Measurements from ENCODE around the gene AMZ1.
"Not testable (repeated sequence)": the region's sequence is repeated elsewhere in the genome, so short reads cannot be mapped to it uniquely, and the experiment has no call there.

AMZ1 gene

DNA sequence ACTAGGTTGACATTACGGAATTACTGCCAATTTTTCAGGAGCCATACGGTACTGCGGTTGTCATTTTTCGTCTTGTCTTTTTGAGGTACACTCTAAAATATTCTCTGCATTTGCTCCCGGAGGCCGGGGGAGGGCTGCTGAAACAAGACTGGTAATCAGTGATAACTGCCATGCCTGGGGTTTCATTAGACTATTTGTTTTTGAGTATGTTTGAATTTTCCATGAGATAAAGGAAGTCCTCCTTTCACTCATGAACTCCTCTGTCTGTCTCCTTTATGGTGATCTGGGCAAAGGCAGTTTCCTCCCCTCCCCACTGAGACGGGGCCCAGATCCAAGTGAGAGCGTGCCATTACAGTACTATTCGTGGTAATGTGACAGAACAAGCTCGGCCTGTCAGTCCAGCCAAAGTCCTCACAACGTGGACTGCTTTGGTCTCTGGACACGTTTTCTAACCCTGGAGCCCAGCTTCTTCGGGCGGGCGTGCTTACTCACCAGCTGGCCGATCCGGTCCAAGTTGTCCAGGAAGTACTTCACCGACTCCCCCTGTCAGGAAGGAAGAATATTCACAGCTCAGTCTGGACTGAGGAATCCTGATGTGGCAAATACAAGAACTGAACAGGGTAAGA lies 45.1 kb downstream of the AMZ1 start:
- no peaks in the 10 kb centered on the region for H3K9me3 Mint-ChIP-seq
- no peak for DNase-seq (ENCODE audit: low spot score)
- H3K4me1 Mint-ChIP-seq (ENCODE audit: low read depth), result peaks cover 34% of the 10 kb centered on the region
- no peak overlapping the region for H3K27ac Mint-ChIP-seq
- H3K4me3 Mint-ChIP-seq, result no peak overlapping the region
- peaks cover 15% of the 10 kb centered on the region for H3K36me3 Mint-ChIP-seq (ENCODE audit: low read depth)
- no peaks in the 10 kb centered on the region for H3K27me3 Mint-ChIP-seq (ENCODE audit: low read depth)

- peak overlapping the region; percentile 34 for H3K27ac Mint-ChIP-seq
- H3K9me3 Mint-ChIP-seq, result no peaks in the 10 kb centered on the region
- peaks cover 15% of the 10 kb centered on the region for H3K36me3 Mint-ChIP-seq (ENCODE audit: low read depth)
- H3K27me3 Mint-ChIP-seq (ENCODE audit: low read depth), result no peaks in the 10 kb centered on the region
- DNase-seq (ENCODE audit: low spot score), result no peak
- H3K4me3 Mint-ChIP-seq, result no peak overlapping the region
- peaks cover 34% of the 10 kb centered on the region for H3K4me1 Mint-ChIP-seq (ENCODE audit: low read depth)
Observed at GRCh38 chr7:2734084-2734686, 46.2 kb downstream of the AMZ1 start.

GRCh38 chr7:2734751-2735571 lies 47.0 kb downstream of the AMZ1 start:
- DNase-seq (ENCODE audit: low spot score), result no peak
- Mint-ChIP-seq H3K4me1 (ENCODE audit: low read depth) (peaks cover 34% of the 10 kb centered on the region), H3K36me3 (ENCODE audit: low read depth) (peaks cover 11% of the 10 kb centered on the region), H3K27ac (peak overlapping the region; percentile 26), H3K27me3 (ENCODE audit: low read depth) (no peaks in the 10 kb centered on the region), H3K4me3 (no peak overlapping the region), H3K9me3 (no peaks in the 10 kb centered on the region)

DNA sequence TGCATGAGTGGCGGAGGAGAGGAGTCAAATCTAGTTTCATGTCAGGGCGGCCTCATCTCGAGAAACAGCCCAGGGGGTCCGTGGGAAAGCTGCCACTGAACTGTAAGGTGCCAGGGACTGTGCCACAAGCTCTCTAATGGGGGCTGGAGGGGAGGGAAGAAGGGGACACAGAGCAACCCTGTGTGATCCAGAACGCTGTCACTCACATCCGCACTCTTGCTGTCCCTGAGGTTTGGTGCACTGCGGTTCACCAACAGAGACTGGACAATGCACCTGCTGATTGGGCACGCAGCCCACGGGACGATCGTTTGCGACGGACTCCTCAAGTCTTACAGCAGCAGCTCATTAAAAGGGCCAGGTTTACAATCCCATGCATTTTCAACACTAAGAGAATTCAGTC lies 47.7 kb downstream of the AMZ1 start:
- H3K27ac Mint-ChIP-seq, result peak overlapping the region; percentile 26
- peaks cover 34% of the 10 kb centered on the region for H3K4me1 Mint-ChIP-seq (ENCODE audit: low read depth)
- no peak overlapping the region for H3K4me3 Mint-ChIP-seq
- no peaks in the 10 kb centered on the region for H3K9me3 Mint-ChIP-seq
- no peak for DNase-seq (ENCODE audit: low spot score)
- no peaks in the 10 kb centered on the region for H3K27me3 Mint-ChIP-seq (ENCODE audit: low read depth)
- H3K36me3 Mint-ChIP-seq (ENCODE audit: low read depth), result peaks cover 8% of the 10 kb centered on the region

DNA sequence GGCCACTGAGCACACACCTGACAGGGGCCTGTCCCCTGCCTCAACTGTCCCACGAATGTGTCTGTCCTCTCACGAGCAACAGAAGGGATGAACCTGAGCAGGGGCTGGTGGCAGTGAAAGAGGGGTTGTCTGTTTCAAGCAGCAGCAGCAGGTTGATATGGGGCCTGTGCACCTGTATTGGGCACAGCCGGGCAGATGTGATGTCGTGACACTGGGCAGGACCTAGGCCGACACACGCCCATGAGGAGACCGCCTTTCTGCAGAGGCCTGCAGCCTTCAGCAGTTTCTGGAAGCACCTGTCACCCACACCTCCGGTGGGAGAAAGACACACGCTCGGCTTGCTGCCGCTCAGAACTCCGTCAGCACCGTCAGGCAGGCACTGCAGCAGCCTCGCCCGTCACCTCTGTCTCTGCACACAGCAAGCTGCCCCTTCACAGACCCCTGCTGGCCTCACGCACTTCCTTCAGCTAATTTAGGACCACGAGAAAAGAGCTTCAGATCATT lies 48.5 kb downstream of the AMZ1 start:
- DNase-seq (ENCODE audit: low spot score), result no peak
- peaks cover 32% of the 10 kb centered on the region for H3K4me1 Mint-ChIP-seq (ENCODE audit: low read depth)
- no peaks in the 10 kb centered on the region for H3K9me3 Mint-ChIP-seq
- H3K4me3 Mint-ChIP-seq, result no peak overlapping the region
- H3K36me3 Mint-ChIP-seq (ENCODE audit: low read depth), result peaks cover 8% of the 10 kb centered on the region
- H3K27ac Mint-ChIP-seq, result no peak overlapping the region
- H3K27me3 Mint-ChIP-seq (ENCODE audit: low read depth), result no peaks in the 10 kb centered on the region

GRCh38 chr7:2737005-2737743 lies 49.2 kb downstream of the AMZ1 start:
- H3K4me1 Mint-ChIP-seq (ENCODE audit: low read depth), result peaks cover 25% of the 10 kb centered on the region
- not testable (repeated sequence) for DNase-seq (ENCODE audit: low spot score); H3K4me3 Mint-ChIP-seq; H3K27ac Mint-ChIP-seq; H3K36me3 Mint-ChIP-seq (ENCODE audit: low read depth); H3K9me3 Mint-ChIP-seq; H3K27me3 Mint-ChIP-seq (ENCODE audit: low read depth)

DNA sequence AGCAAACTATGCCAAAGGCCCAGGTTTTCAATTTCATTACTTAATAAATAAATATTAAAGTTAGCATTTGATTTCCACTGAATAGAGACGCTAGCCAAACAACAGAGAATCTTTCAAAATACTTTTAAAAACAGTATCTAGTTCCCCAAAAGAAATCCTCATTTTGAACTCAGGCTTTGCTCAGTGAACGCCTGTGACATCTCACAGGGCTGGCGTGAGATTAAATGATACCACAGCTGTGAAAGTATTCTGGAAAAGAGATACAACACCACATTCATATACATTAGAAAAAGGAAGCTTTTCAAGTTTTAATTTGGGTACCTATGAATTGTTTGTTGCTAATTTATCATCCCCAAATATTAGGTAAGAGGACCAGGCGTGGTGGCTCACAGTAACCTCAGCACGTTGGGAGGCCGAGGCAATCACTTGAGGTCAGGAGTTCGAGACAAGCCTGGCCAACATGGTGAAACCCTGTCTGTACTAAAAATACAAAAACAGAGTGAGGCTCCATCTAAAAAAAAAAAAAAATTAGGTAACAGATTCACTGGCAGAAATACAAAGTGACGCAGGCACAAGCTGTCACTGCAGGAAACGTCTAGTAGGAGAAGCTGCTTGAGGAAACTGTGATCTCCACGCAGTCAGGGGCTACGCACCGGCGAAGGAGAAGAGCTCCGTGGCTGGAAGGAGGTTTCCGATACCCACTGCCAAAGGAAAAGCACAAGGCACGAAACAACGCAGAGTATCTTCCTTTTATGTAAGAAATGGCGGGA lies 50.0 kb downstream of the AMZ1 start:
- DNase-seq (ENCODE audit: low spot score), result no peak
- no peak overlapping the region for H3K27ac Mint-ChIP-seq
- H3K4me3 Mint-ChIP-seq, result no peak overlapping the region
- H3K27me3 Mint-ChIP-seq (ENCODE audit: low read depth), result no peaks in the 10 kb centered on the region
- no peaks in the 10 kb centered on the region for H3K9me3 Mint-ChIP-seq
- H3K4me1 Mint-ChIP-seq (ENCODE audit: low read depth), result peaks cover 19% of the 10 kb centered on the region
- H3K36me3 Mint-ChIP-seq (ENCODE audit: low read depth), result peaks cover 9% of the 10 kb centered on the region

GRCh38 chr7:2738766-2739549 lies 51.0 kb downstream of the AMZ1 start:
- DNase-seq (ENCODE audit: low spot score), result no peak
- Mint-ChIP-seq H3K9me3 (no peaks in the 10 kb centered on the region), H3K36me3 (ENCODE audit: low read depth) (peaks cover 3% of the 10 kb centered on the region), H3K27ac (no peak overlapping the region), H3K27me3 (ENCODE audit: low read depth) (no peaks in the 10 kb centered on the region), H3K4me3 (no peak overlapping the region), H3K4me1 (ENCODE audit: low read depth) (peaks cover 12% of the 10 kb centered on the region)

DNA sequence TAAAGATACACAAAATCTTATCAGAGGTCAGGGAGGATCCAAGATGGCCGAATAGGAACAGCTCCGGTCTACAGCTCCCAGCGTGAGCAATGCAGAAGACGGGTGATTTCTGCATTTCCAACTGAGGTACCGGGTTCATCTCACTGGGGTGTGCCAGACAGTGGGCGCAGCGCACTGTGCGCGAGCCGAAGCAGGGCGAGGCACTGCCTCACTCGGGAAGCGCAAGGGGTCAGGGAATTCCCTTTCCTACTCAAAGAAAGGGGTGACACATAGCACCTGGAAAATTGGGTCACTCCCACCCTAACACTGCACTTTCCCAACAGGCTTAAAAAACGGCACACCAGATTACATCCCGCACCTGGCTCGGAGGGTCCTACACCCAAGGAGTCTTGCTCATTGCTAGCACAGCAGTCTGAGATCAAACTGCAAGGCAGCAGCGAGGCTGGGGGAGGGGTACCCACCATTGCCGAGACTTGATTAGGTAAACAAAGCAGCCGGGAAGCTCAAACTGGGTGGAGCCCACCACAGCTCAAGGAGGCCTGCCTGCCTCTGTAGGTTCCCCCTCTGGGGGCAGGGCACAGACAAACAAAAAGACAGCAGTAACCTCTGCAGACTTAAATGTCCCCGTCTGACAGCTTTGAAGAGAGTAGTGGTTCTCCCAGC lies 55.7 kb downstream of the AMZ1 start:
- H3K27ac Mint-ChIP-seq; H3K27me3 Mint-ChIP-seq (ENCODE audit: low read depth); H3K4me3 Mint-ChIP-seq; DNase-seq (ENCODE audit: low spot score); H3K36me3 Mint-ChIP-seq (ENCODE audit: low read depth); H3K4me1 Mint-ChIP-seq (ENCODE audit: low read depth); H3K9me3 Mint-ChIP-seq: not testable (repeated sequence)

- H3K36me3 Mint-ChIP-seq (ENCODE audit: low read depth); DNase-seq (ENCODE audit: low spot score); H3K27me3 Mint-ChIP-seq (ENCODE audit: low read depth); H3K4me3 Mint-ChIP-seq; H3K27ac Mint-ChIP-seq; H3K4me1 Mint-ChIP-seq (ENCODE audit: low read depth); H3K9me3 Mint-ChIP-seq: not testable (repeated sequence)
Observed at GRCh38 chr7:2748684-2749083, 60.7 kb downstream of the AMZ1 start.

GRCh38 chr7:2750004-2750407 lies 62.0 kb downstream of the AMZ1 start:
- peaks cover 3% of the 10 kb centered on the region for H3K36me3 Mint-ChIP-seq (ENCODE audit: low read depth)
- no peak overlapping the region for H3K4me3 Mint-ChIP-seq
- peaks cover 1% of the 10 kb centered on the region for H3K4me1 Mint-ChIP-seq (ENCODE audit: low read depth)
- no peak for DNase-seq (ENCODE audit: low spot score)
- H3K27me3 Mint-ChIP-seq (ENCODE audit: low read depth), result no peaks in the 10 kb centered on the region
- peaks cover under 1% of the 10 kb centered on the region for H3K9me3 Mint-ChIP-seq
- no peak overlapping the region for H3K27ac Mint-ChIP-seq

DNA sequence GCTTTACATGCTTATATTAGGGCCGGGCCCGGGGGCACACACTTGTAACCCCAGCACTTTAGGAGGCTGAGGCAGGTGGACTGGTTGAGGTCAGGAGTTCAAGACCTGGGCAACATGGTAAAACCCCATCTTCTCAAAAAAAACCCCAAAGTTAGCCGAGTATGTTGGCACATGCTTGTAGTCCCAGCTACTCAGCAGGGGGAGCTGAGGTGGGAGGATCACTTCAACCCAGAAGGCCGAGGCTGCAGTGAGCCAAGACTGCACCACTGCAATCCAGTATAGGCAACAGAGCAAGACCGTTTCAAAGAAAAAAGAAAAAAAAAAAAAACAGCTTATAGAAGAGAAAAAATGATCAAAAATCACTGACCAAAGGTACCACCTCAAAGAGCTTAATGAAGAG lies 63.1 kb downstream of the AMZ1 start:
- H3K36me3 Mint-ChIP-seq (ENCODE audit: low read depth), result peaks cover 14% of the 10 kb centered on the region
- H3K27ac Mint-ChIP-seq, result no peak overlapping the region
- no peak overlapping the region for H3K4me3 Mint-ChIP-seq
- peaks cover 1% of the 10 kb centered on the region for H3K4me1 Mint-ChIP-seq (ENCODE audit: low read depth)
- DNase-seq (ENCODE audit: low spot score), result no peak
- no peaks in the 10 kb centered on the region for H3K9me3 Mint-ChIP-seq
- H3K27me3 Mint-ChIP-seq (ENCODE audit: low read depth), result no peaks in the 10 kb centered on the region

All from T-helper 2 cell treated with Interferon-gamma antibody and Interleukin-4, amounts not matched to agents 5 μg/mL and 100 μg/mL, for 36 hours (primary cell).